GM15510 (cell line): ENCODE data around the gene ACSS1.

Experiments
- POLR2A ChIP-seq: IDR thresholded peaks from 3 replicates; pipeline ENCODE4 v1.6.1; 2011; ENCODE audit warnings: borderline replicate concordance; ENCODE audit not compliant: insufficient read length; ENCODE audit errors: extremely low read depth

The ACSS1 gene

DNA sequence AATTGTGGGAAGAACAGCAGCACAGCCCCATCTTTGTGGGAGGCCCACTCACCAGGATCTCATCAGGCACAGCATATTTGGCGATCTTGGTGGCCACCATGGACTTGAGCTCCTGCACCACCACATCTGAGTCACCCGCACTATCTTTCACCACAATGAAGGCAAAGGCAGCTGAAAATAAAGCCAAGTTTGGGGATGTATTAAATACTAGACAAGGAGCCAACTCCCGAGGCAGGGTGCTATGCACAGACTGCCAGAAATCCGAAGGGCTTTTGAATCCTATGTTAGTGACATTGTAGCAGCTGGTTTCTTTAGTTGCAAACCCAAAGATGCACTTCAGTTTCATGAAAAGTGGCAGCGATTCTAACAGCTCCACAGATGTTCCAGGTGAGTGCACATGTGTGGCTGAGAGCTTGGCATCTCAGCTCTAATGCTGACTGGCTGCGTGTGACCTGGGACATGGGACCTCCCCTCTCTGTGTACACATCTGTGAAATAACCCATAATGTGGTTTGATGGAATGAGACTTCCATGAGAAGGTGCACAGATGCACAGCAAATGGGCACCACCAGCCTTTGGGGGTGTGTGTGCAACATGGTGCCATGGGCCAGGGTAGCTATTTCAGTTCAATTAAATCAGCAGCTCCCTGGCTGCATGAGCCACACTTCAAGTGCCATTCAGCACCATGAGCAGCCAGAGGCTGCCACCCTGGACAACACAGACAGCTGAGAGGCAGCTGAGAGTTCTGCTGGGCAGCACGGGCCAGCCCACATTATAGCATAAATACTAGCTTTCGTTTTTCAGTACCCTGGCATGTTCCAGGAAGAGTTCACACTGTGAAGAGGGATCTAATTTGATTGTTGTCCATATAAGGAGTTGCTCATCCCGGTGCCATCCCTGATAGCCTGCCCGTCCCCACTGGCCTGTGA, 48.5 kb downstream of the ACSS1 start:
- TF ChIP-seq POLR2A, result no peak

DNA sequence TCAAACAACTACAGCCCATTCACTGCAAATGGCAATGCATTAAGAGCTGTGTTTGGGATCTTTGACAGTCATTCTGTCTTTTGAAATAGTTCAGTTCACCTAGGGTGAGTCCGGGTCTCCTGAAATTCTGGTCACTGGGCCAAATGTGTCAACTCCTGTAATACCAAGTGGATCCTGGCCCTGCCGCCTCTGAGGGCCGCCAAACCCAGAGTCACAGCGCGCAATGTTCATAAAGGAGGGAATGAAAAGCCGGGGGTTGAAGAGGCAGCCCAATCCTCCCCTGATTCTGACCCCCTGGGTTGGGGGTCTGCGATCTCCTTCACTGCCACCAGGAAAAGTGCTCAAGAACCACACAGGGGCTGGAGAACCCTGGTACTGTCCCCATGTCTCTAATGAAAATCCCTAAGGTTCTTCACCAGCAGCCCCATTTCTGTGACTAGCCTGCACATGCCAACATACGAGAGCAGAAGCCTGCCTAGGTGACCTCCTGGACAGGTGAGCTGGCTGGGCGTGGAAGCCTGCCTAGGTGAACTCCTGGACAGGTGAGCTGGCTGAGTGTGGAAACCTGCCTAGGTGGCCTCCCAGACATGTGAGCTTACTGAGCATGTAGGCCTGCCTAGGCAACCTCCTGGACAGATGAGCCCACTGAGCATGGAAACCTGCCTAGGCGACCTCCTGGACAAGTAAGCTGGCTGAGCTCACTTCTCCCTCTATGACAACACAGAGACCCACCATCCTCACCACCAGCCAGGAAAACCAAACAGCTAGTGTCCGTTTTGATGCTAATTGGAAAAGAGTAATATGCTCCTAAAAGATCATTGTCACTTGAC, 49.3 kb downstream of the ACSS1 start:
- no peak for TF ChIP-seq POLR2A

DNA sequence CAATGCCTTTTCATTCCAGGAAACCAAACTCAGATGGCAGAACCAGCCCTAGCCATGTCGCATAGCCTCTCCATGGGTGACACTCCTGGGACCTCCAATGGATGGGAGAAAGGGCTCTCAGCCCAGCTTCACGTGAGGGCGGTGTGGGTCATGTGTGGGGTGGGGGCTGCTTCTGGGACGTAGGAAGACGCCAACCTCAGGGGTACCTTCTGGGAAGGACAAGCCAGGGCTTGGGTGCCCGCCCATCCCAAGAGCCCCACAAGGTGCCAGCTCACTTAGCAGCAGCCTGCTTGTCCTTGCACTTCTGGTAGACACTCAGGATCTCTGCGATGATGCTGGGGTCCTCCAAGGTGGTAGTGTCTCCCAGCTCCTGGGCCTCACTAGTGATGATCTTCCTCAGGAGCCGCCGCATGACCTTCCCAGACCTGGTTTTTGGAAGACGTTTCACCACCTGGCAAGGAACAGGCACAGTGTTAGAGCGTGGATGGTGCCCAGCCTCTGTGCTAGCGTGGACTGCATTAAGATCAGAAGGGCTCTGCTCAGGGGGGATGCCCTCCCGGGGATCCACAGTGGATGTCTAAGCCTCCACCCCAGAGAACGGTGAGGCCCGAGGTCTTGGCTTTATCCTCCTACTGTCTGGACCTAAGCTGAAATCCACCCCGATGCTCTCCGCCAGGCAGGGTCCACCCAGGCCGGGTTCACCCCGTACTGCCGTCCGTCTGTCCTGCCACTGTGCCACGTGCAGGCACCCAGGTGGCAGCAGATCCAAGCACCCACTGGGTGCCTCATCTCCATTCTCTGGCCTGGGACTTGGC, 50.2 kb downstream of the ACSS1 start:
- no peak for TF ChIP-seq POLR2A

DNA sequence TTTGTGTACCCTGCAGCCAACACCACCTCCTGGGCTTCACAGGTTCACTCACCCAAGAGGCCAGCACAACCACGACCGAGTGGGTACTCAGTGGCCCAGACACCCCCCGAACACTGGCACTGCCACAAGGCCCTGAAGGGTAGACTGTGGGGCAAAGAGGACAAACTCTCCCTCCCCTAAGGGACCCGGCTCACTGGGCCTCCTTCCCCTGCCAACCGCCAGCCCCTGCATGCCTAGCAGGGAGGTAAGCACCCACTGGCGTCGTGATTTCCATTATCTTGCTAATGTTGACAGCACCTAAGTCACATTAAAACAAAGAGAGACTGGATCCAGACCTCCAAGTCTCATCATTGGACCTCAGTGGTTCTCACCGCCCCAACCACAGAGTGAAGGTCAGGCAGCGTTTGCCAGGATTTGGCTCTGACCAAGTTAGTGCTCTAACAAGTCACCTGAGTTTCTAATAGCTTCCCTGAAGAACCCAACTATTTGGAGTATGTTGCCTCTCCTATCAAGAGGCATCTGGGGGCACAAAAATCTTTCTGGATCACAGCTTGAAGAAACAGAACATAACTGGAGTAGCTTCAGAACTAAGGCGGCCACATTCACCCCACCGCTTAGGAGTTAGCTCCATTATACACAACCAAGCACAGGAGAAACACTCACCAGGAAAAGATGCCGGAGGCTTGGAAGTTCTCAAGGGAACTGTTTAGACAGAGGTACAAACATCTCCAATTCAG, 51.3 kb downstream of the ACSS1 start:
- TF ChIP-seq POLR2A, result no peak

DNA sequence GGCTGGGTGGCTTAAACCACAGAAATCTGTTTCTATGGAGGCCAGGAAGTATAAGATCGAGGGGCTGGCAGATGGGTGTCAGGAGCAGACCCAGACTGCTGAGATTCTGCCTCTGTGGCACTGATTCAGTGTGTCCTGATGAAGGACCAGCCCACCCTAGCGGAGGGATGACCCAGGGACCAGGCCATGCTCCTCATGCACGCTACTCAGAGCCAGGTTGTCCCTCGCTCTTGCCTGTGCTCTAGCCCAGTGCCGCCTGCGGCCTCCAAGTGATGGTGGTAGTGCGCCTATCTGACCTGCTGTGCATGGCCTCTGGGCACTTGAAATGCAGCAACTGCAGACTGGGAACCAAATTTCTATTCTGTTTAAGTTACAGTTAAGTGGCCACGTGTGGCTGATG, 52.3 kb downstream of the ACSS1 start:
- TF ChIP-seq POLR2A, result no peak

DNA sequence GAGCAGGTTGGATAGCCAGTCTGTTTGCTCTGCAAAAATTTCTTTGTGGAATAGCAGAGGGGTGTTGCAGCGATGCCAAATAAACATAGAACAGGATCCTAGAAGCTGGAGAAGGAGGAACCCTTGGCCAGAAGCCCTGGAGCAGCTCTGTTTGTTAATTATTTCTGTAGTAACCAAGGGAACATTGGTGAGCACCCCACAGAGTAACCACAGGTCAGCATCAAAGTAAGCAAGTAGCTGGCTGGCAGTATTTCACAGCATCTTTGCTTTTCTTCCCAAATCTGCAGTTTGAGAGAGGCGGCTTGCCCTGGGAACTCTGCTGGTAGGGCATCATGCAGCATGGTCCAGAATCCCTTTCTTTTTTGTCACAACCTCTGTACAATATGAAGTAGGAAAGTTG, 52.7 kb downstream of the ACSS1 start:
- no peak for TF ChIP-seq POLR2A

DNA sequence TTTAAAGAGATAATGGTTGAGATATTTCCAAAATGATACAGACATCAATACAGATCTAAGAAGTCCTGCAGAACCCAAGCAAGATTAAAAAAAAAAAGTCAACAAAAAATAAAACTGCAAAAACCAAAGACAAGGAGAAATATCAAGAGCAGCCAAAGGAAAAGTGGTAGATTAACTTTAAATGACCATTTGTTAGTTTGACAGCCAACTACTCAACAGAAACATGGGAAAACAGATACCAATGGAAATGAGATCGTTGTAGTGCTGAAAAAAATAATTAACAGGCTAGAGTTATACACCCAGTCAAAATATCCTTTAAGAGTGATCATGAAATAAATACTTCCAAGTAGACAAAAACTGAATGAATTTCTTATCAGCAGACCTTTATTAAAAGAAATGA, 54.9 kb downstream of the ACSS1 start:
- no peak for TF ChIP-seq POLR2A

DNA sequence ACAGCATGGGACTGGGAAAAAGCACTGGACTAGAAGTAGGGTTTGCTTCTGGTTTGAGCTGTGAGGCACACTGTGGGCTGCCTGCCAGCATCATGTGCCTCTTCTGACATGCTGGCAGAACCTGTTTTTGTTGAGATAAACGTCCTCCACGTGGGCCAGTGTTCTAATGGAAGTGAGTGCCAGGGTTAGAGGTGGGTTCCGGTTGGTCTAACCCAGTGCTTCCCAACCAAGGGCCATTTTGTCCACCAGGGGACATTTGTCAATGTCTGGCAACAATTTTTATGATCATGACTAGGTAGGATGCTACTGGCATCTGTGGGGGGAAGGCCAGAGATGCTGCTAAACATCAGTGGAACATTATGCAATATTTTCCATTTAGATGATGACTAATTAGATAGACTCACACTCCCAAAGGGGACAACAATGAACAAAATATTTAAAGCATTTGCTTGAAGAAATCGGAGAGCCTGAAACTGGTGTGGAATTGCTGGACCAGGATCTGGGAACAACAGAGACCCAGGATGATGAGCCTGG, 57.6 kb downstream of the ACSS1 start:
- no peak for TF ChIP-seq POLR2A

- no peak for TF ChIP-seq POLR2A
Measured at GRCh38 chr20:24999568-24999967, 58.4 kb downstream of the ACSS1 start.

DNA sequence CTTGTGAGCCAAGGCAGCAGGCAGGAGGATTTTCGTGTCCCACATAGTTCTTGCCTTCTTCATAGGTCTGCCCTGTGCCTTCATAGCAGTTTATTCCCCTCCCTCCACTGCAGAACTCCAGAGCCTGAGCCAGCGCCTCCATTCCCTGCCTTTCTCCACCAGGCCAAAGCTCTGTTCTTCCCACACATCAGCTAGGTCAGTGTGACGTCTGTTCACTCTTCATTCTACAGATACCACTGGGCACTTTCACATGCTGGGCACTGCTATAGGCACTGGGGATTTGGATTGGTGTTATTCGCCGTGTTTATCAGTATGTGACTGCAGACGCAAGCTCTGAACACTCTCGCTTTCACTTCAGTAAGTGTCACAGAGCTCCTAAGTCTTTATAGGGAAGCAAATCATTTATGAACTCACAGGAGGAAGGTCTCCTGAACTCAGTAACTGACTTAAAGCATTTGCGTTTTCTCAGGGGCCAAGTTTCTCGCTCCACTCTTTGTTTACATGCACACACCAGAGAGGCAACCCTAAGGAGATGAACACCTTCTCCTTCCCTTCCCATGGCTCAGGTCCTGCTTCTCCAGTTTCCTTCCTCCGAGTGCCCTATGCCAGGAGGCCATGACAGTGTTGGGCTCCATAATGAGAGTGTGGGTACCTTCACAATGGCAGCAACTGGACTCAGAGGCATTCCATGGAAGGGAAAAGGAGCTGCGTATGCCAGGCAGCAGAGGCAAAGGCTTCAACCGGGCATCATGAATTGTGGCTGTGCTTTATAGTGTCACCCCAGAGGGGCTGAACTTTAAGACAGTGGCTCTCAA, 59.1 kb downstream of the ACSS1 start:
- no peak for TF ChIP-seq POLR2A

- no peak for TF ChIP-seq POLR2A
Measured at GRCh38 chr20:24998121-24998520, 59.8 kb downstream of the ACSS1 start.

GRCh38 chr20:24996449-24997377, 61.2 kb downstream of the ACSS1 start:
- no peak for TF ChIP-seq POLR2A
